CD14-positive monocyte (primary cell): ENCODE measurements around the gene CSPG4. TPM values are rescaled to one million over a fixed set of nuclear protein-coding genes. Genes with fewer than 3 reads are reported as not detected.

ENCODE experiments used
- DNase-seq, 3 donors: peaks; one replicate each; pipeline ENCODE4 v3.0.0-alpha.2; 2011 to 2022
- H2AFZ ChIP-seq: 2 replicates; pipeline ENCODE4 v1.6.0; 2012; ENCODE audit warnings: mild to moderate bottlenecking, low read depth, low read length, inconsistent platforms; ENCODE audit not compliant: insufficient read depth, poor library complexity, severe bottlenecking
- H3K27ac ChIP-seq, 2 donors: 1 replicate in 1 of 2; 2 replicates in 1 of 2; pipeline ENCODE4 v1.5.1; 2012 to 2013; ENCODE audit warnings: low read length in 2 of 2, control low read depth in 1 of 2, inconsistent platforms in 1 of 2, low read depth in 1 of 2, mild to moderate bottlenecking in 1 of 2
- H3K27me3 ChIP-seq, 2 donors: one replicate each; pipeline versions ENCODE4 v1.6.0 to v1.6.1; 2011 to 2013; ENCODE audit warnings: low read length in 2 of 2; ENCODE audit not compliant: control insufficient read depth in 2 of 2, insufficient read depth in 2 of 2
- H3K36me3 ChIP-seq, 2 donors: replicated peaks in 1 of 2; 1 replicate in 1 of 2; 2 replicates in 1 of 2; pipeline versions ENCODE4 v1.5.1 to v1.6.1; 2012 to 2013; ENCODE audit warnings: low read length in 2 of 2, control low read depth in 1 of 2, inconsistent platforms in 1 of 2, mild to moderate bottlenecking in 1 of 2; ENCODE audit not compliant: insufficient read depth in 2 of 2, control insufficient read depth in 1 of 2
- H3K4me1 ChIP-seq, 2 donors: 1 replicate in 1 of 2; 2 replicates in 1 of 2; pipeline versions ENCODE4 v1.5.1 to v1.6.1; 2012 to 2013; ENCODE audit warnings: low read length in 2 of 2, control low read depth in 1 of 2, inconsistent platforms in 1 of 2, mild to moderate bottlenecking in 1 of 2, moderate library complexity in 1 of 2; ENCODE audit not compliant: insufficient read depth in 2 of 2, control insufficient read depth in 1 of 2
- H3K4me2 ChIP-seq: replicated peaks from 2 replicates; pipeline ENCODE3; 2012; ENCODE audit warnings: low read length, moderate library complexity, mild to moderate bottlenecking; ENCODE audit not compliant: poor library complexity, severe bottlenecking; ENCODE audit errors: extremely low read depth
- H3K4me3 ChIP-seq, 3 experiments: fragments of 200-600 bp in 1 of 3; sonication (generic) in 1 of 3; replicated peaks in 1 of 3; 1 replicate in 2 of 3; 2 replicates in 1 of 3; pipeline ENCODE4 v1.5.1; 2011 to 2013; ENCODE audit warnings: low read length in 3 of 3, mild to moderate bottlenecking in 3 of 3, control low read depth in 2 of 3, low read depth in 2 of 3, inconsistent platforms in 1 of 3, moderate library complexity in 1 of 3
- H3K79me2 ChIP-seq: 2 replicates; pipeline ENCODE4 v1.6.0; 2012; ENCODE audit warnings: mild to moderate bottlenecking, control low read depth, inconsistent platforms, low read length, moderate library complexity; ENCODE audit not compliant: insufficient read depth
- H3K9ac ChIP-seq: 2 replicates; pipeline ENCODE4 v1.6.0; 2017; ENCODE audit warnings: low read length, mild to moderate bottlenecking; ENCODE audit not compliant: insufficient read depth, poor library complexity, severe bottlenecking
- H3K9me3 ChIP-seq, 2 donors: replicated peaks in 1 of 2; 1 replicate in 1 of 2; 2 replicates in 1 of 2; pipeline versions ENCODE4 v1.5.1 to v1.6.1; 2012 to 2013; ENCODE audit warnings: low read length in 2 of 2, control low read depth in 1 of 2; ENCODE audit not compliant: control insufficient read depth in 1 of 2, insufficient read depth in 1 of 2
- H4K20me1 ChIP-seq: 2 replicates; pipeline ENCODE4 v1.6.0; 2012; ENCODE audit warnings: mild to moderate bottlenecking, low read length, control low read depth, moderate library complexity; ENCODE audit not compliant: insufficient read depth
- H3K27ac Mint-ChIP-seq, 7 donors: one replicate each; pipeline ENCODE4 v1.8.0; 2020; ENCODE audit warnings: mild to moderate bottlenecking in 7 of 7, mixed read lengths in 7 of 7, moderate library complexity in 6 of 7, inconsistent platforms in 2 of 7
- H3K27me3 Mint-ChIP-seq, 3 donors: one replicate each; pipeline ENCODE4 v1.8.0; 2021 to 2022; ENCODE audit warnings: low read depth in 3 of 3, mild to moderate bottlenecking in 3 of 3, mixed read lengths in 3 of 3, moderate library complexity in 3 of 3, inconsistent platforms in 1 of 3
- H3K36me3 Mint-ChIP-seq, 2 donors: one replicate each; pipeline ENCODE4 v1.8.0; 2020; ENCODE audit warnings: mixed read lengths in 2 of 2, inconsistent platforms in 1 of 2, mild to moderate bottlenecking in 1 of 2
- H3K4me1 Mint-ChIP-seq: one replicate; pipeline ENCODE4 v1.8.0; 2020; ENCODE audit warnings: mild to moderate bottlenecking, mixed read lengths
- H3K4me3 Mint-ChIP-seq, 2 donors: one replicate each; pipeline ENCODE4 v1.8.0; 2020; ENCODE audit warnings: mild to moderate bottlenecking in 2 of 2, mixed read lengths in 2 of 2, moderate library complexity in 1 of 2
- H3K9me3 Mint-ChIP-seq, 7 donors: one replicate each; pipeline ENCODE4 v1.8.0; 2020 to 2022; ENCODE audit warnings: mixed read lengths in 7 of 7, mild to moderate bottlenecking in 6 of 7, moderate library complexity in 6 of 7, inconsistent platforms in 2 of 7
- CTCF ChIP-seq: fragments of 200-600 bp; IDR thresholded peaks from one replicate; pipeline ENCODE4 v1.8.0; 2022; ENCODE audit warnings: antibody characterized with exemption, mild to moderate bottlenecking
- WGBS: methylation state at CpG from one replicate; pipeline ENCODE4 v1.1.5; 2013; ENCODE audit warnings: missing lambda C conversion rate; ENCODE audit not compliant: insufficient coverage; 5-methylcytosine and 5-hydroxymethylcytosine counted together
- intact Hi-C, 2 donors: fragments of 100-400 bp; cut with micrococcal nuclease; formaldehyde crosslinking; loops; one replicate each; pipeline versions ENCODE4 v1.15.0 to v1.15.1; 2023
- polyA plus RNA-seq, 3 donors: library from polyadenylated mRNA; depleted of rRNA in 1 of 3; unstranded in 2 of 3; stranded (reverse) in 1 of 3; fragments of 300-500 nt in 2 of 3; fragments of >200 nt in 1 of 3; fragmentation: Illumina TruSeq in 2 of 3; gene quantifications; 1 replicate in 2 of 3; 2 replicates in 1 of 3; pipeline ENCODE4 v1.2.3, GENCODE V29; 2012 to 2021

The CSPG4 gene
- polyA plus RNA-seq, 3 donors = not detected

DNA sequence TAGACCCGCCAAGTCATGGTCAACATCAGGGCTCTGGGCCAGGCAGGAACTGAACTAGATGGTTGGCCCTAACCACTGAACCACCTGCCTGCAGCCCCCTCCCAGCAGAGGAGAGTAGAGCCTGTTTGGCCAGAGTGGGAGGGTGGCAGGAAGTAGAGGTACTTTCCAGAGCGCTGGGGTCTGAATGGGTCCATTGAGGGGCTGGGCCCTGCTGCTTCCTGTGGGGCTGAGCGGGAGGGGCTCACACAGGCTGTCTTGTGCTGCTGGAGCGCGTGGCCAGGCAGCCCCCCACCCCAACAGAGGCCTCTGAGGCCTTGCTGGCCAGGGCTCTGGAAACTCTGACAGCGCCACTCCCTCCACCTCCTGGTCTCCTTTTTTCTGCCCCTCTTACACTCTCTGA is 17.4 kb downstream of the CSPG4 start:
- H3K4me3 ChIP-seq = no peak overlapping the region
- peaks cover 0 to 2% of the 10 kb centered on the region in 2 donors for H3K36me3 Mint-ChIP-seq
- H3K9me3 ChIP-seq = no peaks in the 10 kb centered on the region
- peaks cover 4 to 36% of the 10 kb centered on the region in 2 donors for H3K27me3 ChIP-seq
- H3K27me3 Mint-ChIP-seq = peaks cover 47 to 55% (median 49%) of the 10 kb centered on the region in 3 donors
- no peak for DNase-seq
- no peak for TF ChIP-seq CTCF
- intact Hi-C loops = no loop called here
- 5% methylated on average over 4 of the region's 6 CpGs for WGBS
- H3K36me3 ChIP-seq = no peaks in the 10 kb centered on the region
- no peak overlapping the region for H2AFZ ChIP-seq
- H3K9me3 Mint-ChIP-seq = peaks cover 0 to 3% (median 0%) of the 10 kb centered on the region in 7 donors
- no peak overlapping the region for H3K27ac ChIP-seq
- no peaks in the 10 kb centered on the region for H3K79me2 ChIP-seq
- H4K20me1 ChIP-seq = no peaks in the 10 kb centered on the region
- no peak overlapping the region for H3K9ac ChIP-seq
- no peak overlapping the region for H3K27ac Mint-ChIP-seq
- peaks cover 37 to 42% of the 10 kb centered on the region in 2 donors for H3K4me1 ChIP-seq
- no peak overlapping the region for H3K4me2 ChIP-seq
- peaks cover 48% of the 10 kb centered on the region for H3K4me1 Mint-ChIP-seq
- peak overlapping the region in 1 of 2 donors; percentile 76 for H3K4me3 Mint-ChIP-seq

DNA sequence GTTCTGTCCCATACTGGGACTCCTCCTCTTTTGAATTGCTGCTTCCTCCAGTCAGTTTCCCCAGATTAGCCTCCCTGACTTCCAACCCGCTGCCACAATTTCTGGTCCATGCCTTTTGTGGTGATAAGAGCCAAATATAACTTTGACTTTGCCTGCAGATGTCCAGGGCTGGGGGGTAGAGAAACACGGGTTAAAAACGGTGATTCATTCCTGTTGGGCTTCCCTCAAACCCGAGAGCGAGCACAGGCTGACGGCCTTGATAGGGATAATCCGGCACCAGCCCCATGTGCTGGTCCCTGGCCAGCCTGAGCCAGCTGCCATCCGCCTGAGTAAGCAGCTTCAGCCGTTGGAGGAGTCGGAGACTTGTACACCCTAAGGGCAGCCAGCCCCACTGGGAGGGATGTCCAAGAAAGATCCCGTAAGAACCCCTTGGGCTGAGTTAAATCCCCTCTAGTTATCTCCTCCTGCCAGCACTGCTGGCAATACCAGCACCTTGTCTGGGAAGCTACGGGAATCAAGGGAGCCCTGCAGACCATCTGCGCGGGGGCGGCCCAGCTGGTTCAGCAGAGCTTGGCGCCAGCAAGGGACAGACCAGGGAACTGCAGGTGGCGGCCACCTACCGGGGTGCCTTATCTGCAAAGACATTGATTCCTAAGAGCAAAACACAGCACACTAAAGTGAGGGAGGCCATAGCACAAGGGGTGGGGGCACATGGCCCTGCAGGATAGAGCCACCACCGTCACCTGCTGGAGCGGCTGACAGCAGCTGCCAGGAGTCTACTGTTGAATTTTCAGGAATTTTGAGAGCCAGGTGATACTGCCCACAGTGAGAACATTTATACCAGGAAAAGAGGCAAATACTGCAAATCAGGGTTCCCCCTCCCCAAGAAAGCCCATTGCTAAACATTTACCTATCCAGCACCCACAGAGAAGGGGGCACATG is 18.1 kb downstream of the CSPG4 start:
- Histone ChIP-seq H2AFZ (peak overlapping the region; percentile 12), H3K4me1 (peaks cover 30 to 35% of the 10 kb centered on the region in 2 donors), H3K9ac (no peak overlapping the region), H3K79me2 (no peaks in the 10 kb centered on the region), H4K20me1 (no peaks in the 10 kb centered on the region), H3K9me3 (no peaks in the 10 kb centered on the region), H3K36me3 (no peaks in the 10 kb centered on the region), H3K27me3 (peaks cover 4 to 36% of the 10 kb centered on the region in 2 donors), H3K4me3 (no peak overlapping the region), H3K4me2 (peak overlapping the region; percentile 4), H3K27ac (no peak overlapping the region)
- intact Hi-C loops = loop anchor here in 1 of 2 donors (5.0 kb wide), 1 partner anchor 108 kb away; no protein-coding TSS in a partner anchor
- peaks cover 0 to 2% of the 10 kb centered on the region in 2 donors for H3K36me3 Mint-ChIP-seq
- H3K4me3 Mint-ChIP-seq = peak overlapping the region in 1 of 2 donors; percentile 76
- 5% methylated on average over 19 of the region's 20 CpGs for WGBS
- peak; percentile 21 for TF ChIP-seq CTCF
- peaks cover 0 to 3% (median 0%) of the 10 kb centered on the region in 7 donors for H3K9me3 Mint-ChIP-seq
- H3K4me1 Mint-ChIP-seq = peaks cover 41% of the 10 kb centered on the region
- DNase-seq = peak in 2 of 3 donors; percentile 14 to 32
- peaks cover 47 to 55% (median 49%) of the 10 kb centered on the region in 3 donors for H3K27me3 Mint-ChIP-seq
- peak overlapping the region in 1 of 7 donors; percentile 35 for H3K27ac Mint-ChIP-seq
